Activated CD4-positive, CD25-positive, alpha-beta regulatory T cell treated with anti-CD3 and anti-CD28 coated beads, Interleukin-2, amount 50 U/mL, for 72 hours (primary cell): ENCODE measurements around the gene WDR36.
"Not testable (repeated sequence)": the region's sequence is repeated elsewhere in the genome, so short reads cannot be mapped to it uniquely, and the experiment has no call there.

Experiments
- DNase-seq: peaks from one replicate; pipeline ENCODE4 v3.0.0; 2021

The WDR36 gene

DNA sequence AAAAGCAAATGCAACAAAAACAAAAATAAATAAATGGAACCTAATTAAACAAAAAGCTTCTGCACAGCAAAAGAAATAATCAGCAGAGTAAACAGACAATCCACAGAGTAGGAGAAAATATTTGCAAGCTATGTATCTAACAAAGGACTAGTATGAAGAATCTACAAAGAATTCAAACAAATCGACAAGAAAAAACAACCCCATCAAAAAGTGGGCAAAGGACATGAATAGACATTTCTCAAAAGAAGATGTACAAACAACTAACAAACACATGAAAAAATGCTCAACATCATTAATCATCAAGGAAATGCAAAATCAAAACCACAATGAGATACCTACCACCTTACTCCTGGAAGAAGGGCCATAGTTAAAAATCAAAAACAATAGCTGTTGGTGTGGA lies 49.3 kb downstream of the WDR36 start:
- not testable (repeated sequence) for DNase-seq

DNA sequence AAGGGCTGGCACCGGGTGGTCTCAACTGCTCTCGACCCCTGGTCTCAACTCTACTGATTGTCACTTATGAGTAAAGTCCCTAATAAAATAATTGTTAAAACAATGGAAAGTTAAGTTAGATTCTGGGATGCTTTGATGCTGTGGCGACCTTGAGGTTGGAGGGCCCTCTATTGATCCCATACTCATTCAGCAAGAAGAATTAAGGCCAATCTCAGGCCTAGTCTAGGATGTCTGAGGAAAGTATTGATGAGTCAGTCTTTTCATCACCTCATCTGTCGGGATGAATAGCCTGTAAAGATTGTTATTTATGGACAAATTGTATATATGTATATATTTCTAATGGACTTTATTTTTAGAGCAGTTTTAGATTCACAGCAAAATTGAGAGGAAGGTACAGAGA lies 50.8 kb downstream of the WDR36 start:
- DNase-seq, result no peak

DNA sequence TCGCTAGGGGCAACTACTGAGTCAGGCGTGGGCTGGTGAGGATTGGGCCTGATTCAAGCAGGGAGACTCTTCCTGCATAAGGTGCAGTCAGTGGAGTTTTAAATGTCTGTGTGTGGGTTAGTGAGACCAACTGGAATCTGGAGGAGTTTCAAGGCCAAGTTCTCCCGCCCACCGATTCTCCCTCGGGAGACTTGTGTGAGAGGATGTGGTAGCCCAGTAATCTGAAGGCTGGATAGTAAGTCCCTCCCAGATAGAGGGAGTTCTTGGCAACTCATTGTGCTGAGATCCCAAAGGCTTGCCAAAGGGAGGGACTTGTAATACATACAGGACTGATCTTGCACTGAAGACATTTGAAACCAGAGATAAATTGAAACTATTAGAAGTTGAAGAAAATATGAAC lies 51.8 kb downstream of the WDR36 start:
- no peak for DNase-seq

DNA sequence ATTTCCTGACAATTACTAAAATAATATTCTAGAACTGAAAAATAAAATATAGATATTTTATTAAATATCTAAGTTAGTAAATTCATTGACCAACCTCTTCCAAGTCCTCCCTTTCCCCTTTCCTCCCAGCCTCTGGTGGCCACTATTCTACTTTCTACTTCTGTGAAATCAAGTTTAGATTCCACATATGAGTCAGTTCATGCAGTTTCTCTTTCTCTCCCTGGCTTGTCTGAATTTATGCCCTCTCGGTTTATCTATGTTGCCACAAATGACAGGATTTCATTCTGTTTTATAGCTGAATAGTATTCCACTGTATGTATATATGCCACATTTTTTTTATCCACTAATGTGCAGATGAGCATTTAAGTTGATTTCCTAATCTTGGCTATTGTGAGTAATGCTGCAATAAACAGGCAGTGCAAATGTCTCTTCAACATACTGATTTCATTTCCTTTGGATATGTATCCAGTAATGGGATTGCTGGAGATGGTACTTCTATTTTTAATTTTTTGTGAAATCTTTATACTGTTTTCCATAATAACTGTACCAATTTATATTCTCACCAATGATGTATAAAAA lies 52.3 kb downstream of the WDR36 start:
- DNase-seq, result no peak

DNA sequence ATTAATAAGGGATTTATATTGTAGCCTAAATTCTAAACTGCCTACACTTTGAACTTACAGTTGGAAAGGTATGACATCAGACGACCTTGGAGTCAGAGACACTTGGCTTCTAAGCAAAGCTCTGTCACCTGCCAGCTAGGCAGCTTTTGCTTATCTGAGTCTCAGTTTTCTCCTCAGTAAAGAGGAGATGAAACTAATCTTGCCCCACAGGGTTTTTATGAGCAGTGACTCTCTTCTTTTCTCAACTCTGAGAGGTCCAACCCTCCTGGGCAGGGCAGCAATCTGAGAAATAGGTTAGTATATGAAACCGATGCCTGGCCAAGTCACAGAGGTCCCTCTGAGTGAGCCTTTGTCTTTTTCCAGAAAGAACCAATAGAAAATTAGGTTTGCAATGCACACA lies 53.9 kb downstream of the WDR36 start:
- DNase-seq, result no peak

DNA sequence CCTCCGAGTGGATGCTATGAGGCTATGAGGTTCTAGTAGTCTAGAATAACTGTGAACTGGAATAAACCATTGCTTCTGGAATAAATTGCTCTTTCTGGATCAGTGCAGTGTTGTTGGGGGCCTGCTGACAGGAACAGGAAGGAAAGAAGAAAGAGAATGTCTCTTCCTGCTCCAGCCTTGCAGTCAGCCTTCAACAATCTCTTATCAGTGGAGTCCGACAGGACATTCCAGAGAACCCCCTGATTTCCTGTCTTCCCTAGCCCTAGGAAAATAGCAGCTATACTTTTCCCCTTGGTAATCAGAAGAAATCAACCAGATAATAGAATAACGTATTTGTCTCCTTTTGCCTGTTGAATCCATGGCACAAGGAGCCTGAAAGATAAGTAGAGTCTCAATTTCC lies 55.4 kb downstream of the WDR36 start:
- DNase-seq, result no peak

DNA sequence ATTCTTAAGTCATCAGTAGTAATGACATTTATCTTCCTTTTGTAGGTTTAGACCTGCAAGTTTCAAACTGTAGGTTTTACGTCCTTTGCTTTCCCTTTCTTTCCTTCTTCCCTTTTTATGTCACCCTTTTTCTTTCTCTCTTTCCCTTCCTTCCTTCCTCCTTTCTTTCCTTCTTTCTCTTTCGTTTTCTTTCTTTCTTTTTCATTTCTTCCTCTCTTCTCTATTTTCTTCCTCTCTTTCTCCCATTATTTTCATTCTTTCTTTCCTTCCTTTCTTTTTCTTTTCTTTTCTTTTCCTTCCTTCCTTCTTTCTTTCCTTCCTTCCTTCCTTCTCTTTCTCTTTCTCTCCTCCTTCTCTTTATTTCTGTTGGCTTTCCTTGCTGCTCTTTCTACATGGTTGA lies 59.9 kb downstream of the WDR36 start:
- no peak for DNase-seq

DNA sequence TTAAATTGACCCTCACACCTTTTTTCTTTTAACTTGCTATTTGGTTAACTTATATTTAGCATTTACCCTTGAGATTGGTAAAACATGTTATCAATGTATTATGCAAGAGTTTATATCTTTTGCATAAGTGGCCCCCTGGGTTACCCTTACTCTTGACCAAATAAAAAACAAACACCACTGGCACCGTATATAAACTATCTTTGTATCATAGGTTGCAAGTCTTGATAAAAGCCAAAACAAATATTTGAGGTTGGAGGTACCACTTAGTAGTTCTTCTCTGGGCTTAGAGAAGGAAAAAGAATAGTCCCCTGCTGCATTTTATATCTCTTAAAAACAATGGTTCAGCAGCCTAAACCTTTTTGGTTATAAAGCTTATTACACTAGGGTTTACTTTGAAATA lies 61.3 kb downstream of the WDR36 start:
- DNase-seq, result no peak

DNA sequence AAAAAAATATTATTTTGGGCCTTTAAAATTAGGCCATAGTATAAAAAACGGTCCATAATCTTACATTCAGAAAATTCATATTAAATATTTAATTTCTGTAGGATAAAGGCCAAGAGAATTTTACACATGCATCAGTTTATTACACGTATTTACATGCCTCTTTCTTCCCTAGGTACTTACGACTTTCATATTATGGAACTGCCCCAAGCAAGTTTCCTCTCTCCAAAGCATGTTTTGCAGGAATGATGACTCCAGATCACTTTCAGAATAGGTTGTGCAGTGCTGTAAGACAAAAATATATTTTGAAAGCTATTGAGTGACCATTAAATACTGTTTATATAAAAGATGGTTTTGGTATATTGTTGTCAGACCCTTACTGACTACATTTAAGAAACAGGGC lies 61.8 kb downstream of the WDR36 start:
- DNase-seq, result no peak

DNA sequence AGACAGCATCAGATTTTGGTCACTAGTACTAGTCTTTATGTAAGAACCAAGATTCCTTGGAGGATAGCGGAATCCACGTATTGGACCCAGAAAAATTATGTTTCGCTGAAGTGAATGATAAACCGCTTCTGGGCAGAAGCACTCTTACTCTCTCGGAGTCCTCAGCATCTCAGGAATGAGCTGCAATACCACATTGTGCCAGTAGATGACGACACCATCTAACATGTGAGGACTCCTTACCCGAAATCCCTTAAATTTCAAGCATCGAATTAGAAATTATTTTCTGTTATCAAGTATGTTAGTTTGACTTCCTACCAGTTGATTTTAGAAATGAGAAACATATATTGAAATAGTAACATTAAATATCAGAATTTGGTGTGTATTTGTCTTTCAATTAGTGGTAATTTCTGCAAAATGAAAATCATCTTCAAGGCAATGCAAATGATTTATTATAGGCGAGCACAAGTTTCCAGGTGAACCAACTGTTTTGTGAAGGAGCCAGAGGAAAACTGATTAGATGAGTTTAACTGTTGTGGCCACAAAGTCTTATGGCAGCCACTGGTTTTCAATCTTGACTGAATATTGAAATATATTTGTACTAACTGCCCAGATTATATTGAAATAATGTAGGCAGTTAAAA lies 66.1 kb downstream of the WDR36 start:
- peak; percentile 76 for DNase-seq

DNA sequence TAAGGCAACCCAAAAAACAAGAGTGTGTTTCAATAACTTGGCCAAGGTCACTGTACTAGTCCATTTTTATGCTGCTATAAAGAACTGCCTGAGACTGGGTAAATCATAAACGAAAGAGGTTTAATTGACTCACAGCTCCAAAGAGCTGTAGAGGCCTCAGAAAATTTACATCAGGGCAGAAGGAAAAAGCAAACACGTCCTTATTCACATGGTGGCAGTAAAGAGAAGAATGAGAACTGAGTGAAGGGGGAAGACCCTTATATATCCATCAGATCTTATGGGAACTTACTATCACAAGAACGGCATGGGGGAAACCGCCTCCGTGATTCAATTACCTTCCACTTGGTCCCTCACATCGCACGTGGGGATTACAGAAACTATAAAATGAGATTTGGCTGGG lies 67.7 kb downstream of the WDR36 start:
- DNase-seq, result no peak

DNA sequence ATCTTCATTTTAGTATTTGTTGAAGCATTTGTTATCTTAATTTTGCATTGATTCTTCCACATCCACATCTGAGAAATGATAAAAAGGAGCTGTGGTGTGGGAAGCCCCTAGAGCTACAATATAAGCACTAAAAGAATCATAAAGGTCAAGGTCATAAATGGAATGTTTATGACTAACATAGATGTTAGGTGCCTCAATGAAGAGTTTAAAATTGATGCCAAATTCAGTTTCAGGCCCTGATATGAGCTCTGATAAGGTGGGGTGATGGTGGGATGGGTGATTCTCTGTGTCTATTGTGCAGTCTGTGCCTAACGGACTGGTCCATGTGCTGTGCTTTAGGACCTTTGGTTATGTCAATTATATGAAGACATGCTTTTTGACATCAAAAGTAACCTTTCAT lies 70.9 kb downstream of the WDR36 start:
- no peak for DNase-seq

DNA sequence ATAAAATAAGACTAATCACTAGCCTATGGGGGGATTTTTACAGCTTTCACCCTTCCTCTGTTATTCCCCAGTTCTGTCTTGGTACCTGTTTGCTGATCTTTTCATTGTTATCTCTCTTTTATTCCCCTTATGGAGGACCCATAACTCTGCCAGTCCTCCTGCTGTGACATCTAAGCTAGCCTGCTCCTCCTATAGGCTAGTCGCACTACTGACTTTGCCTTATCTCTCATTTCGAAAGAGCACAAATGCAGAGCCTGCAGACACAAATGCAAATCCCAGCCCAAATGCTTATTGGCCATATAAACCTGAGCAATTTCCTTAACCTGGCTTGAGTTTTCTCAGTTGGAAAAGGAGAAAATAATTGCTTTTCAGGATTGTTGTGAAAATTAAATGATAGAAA lies 72.9 kb downstream of the WDR36 start:
- DNase-seq, result no peak

DNA sequence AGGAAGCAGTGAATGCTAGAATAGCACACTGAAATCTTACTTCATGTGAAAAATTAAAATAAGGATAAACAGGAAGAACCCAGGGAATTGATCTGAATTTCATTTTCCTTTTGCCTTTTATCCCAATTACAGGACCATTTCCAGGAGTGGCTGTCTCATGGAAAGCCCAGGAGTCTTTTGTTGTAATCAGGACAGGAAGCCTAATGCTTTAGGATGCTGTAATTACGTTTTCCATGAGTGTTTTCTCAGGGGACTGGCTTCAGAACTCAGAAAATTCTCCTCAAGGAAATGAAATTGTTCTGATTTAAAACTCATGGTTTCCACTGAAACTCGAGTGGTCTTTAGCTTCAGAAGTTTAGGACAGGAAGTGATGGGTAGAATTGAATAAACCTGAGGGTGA lies 75.4 kb downstream of the WDR36 start:
- no peak for DNase-seq

DNA sequence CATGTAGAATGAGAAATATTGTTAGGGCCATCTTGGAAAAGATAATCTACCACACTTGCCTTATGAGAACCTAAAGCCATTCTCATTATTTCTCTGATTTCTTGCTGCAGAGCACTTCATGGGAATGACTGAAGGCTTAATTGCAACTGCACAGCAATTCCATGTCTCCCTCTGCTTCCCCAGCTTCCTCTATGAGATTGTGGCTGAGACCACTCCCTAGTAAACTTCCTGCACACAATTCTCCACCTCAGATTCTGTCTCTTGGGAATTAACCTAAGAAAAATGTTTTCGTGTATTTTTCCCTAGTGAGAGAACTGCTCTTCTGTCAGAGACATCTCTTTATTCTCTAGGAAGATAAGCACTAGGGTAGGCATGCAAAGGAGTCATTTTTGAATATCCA lies 76.5 kb downstream of the WDR36 start:
- no peak for DNase-seq

DNA sequence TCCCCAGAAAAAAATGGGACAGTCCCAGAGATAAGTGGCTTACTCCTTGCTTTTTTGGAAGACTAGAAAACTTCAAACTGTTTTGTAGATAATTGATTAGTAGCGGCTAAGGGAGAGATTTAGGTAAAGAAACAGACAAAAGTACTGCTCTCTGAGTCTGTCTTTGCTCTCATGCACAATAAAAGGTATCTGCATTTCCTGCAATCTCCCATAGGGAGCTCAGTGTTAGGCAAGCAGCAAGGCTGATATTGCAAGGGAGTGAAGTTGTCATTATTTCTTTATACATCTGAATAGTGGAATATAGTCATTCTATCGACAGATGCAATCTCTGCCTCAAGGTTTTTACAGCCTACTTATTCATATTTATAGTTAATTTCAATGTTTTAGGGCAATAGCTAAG lies 77.1 kb downstream of the WDR36 start:
- no peak for DNase-seq

DNA sequence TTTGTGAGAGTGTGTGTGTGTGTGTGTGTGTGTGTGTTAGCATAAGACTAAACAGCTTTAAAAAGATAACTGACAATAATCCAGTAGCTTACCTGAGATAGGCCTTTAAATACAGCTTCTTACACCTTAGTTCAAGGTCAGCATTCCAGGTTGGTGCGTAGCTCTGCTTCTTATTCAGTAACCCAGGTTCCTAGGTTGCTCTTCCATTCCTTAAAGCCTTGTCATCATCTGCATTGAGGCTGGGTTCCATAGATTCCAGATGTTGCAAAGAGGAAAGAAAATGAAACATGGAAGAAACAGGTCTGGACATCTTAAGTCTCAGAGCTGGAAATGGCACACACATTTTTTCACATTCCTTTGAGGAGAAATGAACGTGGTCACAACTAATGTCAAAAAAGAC lies 78.1 kb downstream of the WDR36 start:
- no peak for DNase-seq

DNA sequence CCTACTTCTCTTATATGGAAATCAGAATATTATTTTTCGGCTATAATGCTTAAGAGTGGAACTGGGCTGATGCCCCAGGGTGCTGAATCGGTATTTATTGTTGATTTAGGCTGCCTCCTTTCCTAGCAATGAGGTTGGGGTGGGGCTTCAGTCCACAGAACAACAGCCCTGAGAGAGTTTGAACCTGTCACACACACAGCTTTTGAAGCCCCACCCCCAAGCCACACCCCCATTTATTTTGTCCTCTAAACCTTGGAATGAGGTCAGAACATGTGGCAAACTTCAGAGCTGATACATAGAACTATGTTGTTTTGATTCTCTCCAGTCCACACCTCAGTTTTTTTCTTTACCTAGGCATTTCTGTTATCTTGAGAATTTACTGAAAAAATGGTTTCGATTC lies 80.4 kb downstream of the WDR36 start:
- DNase-seq, result no peak

DNA sequence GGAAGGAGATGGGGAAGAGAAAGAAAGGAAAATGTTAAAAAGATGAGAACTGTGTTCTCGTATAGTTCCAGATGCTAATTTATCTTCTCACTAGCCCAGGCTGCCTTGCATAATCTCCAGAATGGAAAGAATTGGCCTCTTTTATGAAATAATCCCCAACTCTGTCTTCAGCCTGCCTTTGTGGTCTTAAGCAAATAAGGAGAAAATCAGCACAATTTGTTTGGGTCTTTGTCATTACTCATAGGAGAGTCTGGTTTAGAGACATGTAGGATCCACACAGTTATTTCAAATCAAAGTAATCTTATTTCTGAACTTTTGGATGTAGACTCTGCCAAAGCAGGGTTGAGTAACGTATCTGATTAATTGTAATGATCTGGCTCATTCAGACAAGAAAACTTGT lies 81.3 kb downstream of the WDR36 start:
- no peak for DNase-seq
